Measurements from ENCODE around the gene EEF1AKMT1.

EEF1AKMT1 gene, protein sequence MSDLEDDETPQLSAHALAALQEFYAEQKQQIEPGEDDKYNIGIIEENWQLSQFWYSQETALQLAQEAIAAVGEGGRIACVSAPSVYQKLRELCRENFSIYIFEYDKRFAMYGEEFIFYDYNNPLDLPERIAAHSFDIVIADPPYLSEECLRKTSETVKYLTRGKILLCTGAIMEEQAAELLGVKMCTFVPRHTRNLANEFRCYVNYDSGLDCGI

DNA sequence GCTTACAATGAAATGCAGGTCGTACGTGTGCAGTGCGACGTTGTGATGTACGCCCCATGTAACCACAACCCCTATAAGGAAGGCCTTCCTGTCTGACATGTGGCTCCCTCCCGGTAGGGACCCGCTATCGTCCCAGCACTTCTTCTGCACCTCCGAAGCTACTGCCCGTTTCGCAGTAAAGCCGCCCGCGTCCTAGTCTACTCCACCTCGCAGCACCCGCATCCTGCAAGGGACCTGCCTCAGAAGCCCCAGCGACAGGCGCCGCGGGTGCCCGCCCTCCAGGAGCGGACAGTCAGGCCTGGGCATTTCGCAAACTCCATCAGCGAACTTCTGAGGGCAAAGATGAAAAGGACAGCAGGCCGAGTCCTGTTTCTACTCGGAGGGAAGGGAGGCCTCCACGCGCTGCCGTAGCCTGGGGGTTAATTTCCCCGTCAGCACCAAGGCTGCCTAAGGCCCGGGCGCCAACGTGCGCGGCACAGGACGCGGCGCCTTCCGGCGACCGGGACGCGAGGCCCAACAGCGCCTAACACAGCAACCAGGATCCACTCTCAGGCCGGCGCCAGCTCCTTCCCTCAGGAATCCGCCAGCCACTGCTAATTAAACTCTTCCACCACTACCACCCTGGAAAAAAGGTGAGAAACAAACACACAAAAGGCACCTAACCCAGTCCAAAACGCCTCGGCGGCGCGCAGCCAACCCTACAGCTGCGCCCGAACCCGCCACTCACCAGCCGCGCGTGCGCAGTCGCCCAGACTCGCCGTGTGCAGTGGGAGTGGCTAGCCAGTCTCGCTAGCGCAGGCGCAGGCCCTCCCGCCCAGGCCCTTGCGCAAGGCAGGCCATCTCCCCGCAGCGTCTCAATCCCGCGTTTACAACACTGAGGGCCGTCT, at the start of gene EEF1AKMT1:
TSS of gene EEF1AKMT1 (minus strand) at position 768 of the 887 bp plus-strand sequence. CDS start 16,363 bp downstream, outside the sequence.
- peak; percentile 42 for DNase-seq (ENCODE audit: low read depth)

- no peak for DNase-seq (ENCODE audit: low read depth)
Observed at GRCh38 chr13:20823071-20823470, 49.3 kb upstream of the EEF1AKMT1 start.

DNA sequence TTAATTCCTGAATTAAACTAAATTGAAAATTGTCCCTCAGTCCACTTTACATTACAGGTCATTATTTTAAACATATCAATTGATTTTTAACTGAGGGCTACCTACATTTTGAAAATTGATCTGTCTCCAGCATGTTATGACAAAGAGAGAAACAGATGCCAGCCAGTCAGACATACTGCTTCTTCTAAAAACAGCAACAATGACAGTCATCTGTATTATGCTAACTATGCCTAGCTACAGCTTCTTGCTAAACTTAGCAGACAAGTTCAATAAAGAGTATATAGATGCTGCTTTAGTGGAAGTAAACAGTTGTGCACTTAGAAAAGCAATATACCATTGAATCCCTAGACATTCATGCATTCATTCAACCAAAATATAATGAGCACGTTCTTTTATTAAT, 48.6 kb upstream of the EEF1AKMT1 start:
- DNase-seq (ENCODE audit: low read depth), result no peak

GRCh38 chr13:20819715-20820114, 46.0 kb upstream of the EEF1AKMT1 start:
- no peak for DNase-seq (ENCODE audit: low read depth)

- no peak for DNase-seq (ENCODE audit: low read depth)
Observed at GRCh38 chr13:20815464-20815863, 41.7 kb upstream of the EEF1AKMT1 start.

GRCh38 chr13:20814224-20814910, 40.6 kb upstream of the EEF1AKMT1 start:
- peak; percentile 79 for DNase-seq (ENCODE audit: low read depth)

DNA sequence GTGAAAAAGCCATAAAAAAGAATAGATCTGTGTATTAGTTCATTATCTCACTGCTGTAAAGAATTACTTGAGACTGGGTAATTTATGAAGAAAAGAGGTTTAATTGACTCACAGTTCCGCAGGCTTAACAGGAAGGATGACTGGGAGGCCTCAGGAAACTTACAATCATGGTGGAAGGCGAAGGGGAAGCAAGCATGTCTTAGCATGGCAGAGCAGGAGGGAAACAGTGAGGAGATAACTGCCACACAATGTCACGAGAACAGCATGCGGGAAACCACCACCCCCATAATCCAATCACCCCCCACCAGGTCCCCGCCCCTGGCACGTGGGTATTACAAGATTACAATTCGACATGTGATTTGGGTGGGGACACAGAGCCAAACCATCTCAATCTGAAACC, 39.1 kb upstream of the EEF1AKMT1 start:
- DNase-seq (ENCODE audit: low read depth), result no peak

DNA sequence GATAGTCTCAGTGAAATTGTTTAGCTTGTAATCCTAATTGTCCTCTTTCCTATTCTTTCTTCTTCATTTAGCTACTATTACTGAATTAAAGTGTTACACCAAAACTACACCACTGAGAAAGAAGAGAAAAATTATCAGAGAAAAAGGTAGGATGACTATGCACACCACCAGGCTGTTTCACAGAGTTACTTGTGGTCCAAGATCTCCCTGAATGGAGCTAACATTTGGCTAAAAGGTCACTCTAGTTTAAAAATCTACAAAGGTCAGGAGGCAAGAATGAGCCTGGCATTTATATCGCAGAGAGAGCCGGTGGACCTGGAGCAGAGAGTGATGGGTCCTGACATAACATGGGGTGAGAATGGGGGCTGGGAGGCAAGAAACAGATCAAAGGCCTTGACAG, 37.0 kb upstream of the EEF1AKMT1 start:
- DNase-seq (ENCODE audit: low read depth), result no peak

- no peak for DNase-seq (ENCODE audit: low read depth)
Observed at GRCh38 chr13:20808874-20809273, 35.1 kb upstream of the EEF1AKMT1 start.

- no peak for DNase-seq (ENCODE audit: low read depth)
Observed at GRCh38 chr13:20803180-20803965, 29.6 kb upstream of the EEF1AKMT1 start.

- no peak for DNase-seq (ENCODE audit: low read depth)
Observed at GRCh38 chr13:20801707-20802106, 27.9 kb upstream of the EEF1AKMT1 start.

DNA sequence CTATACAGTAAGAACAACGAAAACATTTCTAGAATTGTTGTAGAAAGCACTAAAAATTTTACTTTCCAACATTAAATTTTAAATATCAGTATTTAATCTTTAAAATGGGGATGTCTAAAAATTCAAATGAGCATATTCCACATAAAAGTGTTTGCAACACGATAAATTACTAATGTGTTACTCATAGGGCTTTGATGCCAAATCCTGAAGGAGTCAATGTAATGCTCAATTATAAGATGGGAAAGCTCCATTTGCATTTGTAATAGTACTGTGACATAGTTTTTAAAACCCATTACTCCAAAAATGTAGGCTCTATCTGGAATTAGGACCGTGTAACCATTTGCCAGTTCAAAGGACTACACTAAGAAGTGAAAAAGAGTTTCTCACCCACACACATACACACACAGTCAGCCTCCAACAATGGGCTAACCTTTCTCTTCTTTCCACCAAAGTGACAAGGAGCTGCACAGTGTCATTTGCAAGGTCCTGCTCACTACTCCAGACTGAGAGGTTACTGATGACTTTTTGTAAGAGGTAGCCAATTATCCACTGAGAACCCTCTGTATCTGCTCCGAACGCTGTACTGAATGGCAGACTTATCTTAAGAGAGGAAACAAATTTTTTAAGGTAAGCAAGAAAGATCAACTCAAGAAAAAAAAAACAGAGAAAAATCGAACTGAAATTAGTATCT, 26.1 kb upstream of the EEF1AKMT1 start:
- DNase-seq (ENCODE audit: low read depth), result no peak

GRCh38 chr13:20798027-20798426, 24.3 kb upstream of the EEF1AKMT1 start:
- no peak for DNase-seq (ENCODE audit: low read depth)

DNA sequence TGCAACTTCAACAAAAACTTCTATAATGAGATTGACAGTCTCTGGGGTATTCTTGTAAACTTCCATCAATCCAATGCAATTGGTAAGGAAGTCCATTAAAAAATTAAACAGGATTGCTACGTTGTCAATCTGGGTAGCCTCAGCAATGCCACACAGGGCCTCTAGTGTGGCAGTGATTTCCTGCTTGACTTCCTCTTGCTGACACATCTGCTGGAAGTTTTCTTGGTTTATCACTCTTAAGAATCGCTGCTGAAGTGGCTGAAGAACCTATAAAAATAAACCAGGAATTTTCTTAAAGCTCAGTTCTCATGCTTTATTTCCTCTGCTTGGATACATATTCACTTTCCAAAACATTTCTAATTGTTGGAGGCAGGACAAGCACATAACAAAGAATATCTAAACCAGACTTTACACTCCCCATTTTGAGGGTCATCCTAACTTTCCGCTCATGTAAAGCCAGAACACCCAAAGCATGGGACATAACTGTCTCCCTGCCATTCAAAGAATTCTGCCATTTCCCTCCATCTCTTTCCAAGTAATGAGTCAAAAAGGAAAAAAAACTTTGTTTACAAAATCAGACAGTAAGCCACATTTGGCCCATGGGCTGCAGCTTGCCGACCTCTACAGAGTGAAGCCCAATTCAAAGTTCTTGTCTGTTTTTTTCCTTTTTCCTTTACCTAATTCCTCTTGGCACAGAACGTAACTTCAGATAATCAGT, 23.2 kb upstream of the EEF1AKMT1 start:
- DNase-seq (ENCODE audit: low read depth), result peak; percentile 31

DNA sequence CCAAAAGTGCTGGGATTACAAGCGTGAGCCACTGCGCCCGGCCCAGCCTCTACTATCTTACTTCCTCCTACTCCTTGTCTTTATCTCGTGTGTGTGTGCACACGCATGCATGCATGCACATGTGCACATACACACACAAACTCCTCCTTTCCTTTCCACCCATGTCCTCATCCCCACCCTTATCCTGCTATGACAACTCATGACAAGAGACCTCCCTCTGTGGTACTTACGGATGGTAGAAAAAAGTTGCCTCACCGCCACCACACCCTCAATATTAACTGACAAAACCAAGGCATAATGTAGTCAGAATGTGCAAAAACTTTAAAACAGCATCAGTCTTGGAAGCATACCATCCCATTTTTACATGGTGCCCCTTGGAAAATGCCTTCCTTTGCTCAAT, 15.9 kb upstream of the EEF1AKMT1 start:
- DNase-seq (ENCODE audit: low read depth), result no peak

- DNase-seq (ENCODE audit: low read depth), result no peak
Observed at GRCh38 chr13:20788312-20788711, 14.6 kb upstream of the EEF1AKMT1 start.

- DNase-seq (ENCODE audit: low read depth), result no peak
Observed at GRCh38 chr13:20787180-20787579, 13.4 kb upstream of the EEF1AKMT1 start.

GRCh38 chr13:20782116-20782708, 8.5 kb upstream of the EEF1AKMT1 start:
- no peak for DNase-seq (ENCODE audit: low read depth)

GRCh38 chr13:20780317-20780716, 6.6 kb upstream of the EEF1AKMT1 start:
- no peak for DNase-seq (ENCODE audit: low read depth)

DNA sequence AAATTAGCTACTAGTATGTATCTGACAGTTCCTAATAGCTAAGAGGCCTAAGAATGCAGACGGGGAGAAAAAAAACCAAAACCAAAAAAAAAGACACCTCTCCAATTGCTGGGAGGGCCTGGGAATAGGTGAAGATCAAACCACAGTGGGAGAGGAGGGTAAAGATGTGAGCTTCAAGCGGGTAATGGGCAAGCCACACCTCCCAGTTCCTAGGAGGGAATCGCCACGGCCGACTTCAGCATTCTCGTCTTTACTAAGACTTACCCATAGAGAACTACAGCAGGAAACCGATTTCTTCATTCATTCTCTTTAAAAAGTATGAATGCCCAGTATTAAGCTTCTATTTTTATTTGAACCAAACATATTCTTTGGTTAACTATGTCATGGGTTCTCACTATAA, 5.6 kb upstream of the EEF1AKMT1 start:
- DNase-seq (ENCODE audit: low read depth), result no peak

Measured in GM04503 (cell line).